GM12872 (cell line): ENCODE results near the gene CLNK.

Source experiments
- TF ChIP-seq, protein P1 (sequence below): IDR thresholded peaks from 3 replicates; pipeline ENCODE4 v1.5.1; 2011; ENCODE audit warnings: low read depth, mild to moderate bottlenecking, low read length, moderate library complexity; ENCODE audit not compliant: insufficient read depth

Gene CLNK

DNA sequence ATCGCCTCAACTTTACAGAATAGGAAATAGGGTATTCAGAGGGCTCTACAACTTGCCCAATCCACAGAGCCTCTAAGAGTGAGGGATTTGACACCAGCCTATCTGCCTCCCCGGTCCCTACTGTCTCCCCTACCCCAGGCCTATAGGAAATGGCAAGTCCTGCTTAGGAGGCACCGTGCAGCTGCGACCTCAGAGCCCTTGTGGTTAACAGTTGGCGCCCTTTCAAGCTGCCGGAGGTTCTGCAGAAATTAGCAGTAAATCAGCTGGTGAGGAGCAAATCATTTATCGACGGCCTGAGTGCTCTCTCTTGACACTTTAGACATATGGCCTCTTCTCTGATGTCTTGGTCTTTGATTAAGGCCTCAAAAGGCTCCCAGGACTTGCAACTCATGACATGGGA is 96.9 kb downstream of the CLNK start:
- TF ChIP-seq, protein P1, sequence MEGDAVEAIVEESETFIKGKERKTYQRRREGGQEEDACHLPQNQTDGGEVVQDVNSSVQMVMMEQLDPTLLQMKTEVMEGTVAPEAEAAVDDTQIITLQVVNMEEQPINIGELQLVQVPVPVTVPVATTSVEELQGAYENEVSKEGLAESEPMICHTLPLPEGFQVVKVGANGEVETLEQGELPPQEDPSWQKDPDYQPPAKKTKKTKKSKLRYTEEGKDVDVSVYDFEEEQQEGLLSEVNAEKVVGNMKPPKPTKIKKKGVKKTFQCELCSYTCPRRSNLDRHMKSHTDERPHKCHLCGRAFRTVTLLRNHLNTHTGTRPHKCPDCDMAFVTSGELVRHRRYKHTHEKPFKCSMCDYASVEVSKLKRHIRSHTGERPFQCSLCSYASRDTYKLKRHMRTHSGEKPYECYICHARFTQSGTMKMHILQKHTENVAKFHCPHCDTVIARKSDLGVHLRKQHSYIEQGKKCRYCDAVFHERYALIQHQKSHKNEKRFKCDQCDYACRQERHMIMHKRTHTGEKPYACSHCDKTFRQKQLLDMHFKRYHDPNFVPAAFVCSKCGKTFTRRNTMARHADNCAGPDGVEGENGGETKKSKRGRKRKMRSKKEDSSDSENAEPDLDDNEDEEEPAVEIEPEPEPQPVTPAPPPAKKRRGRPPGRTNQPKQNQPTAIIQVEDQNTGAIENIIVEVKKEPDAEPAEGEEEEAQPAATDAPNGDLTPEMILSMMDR, result no peak

DNA sequence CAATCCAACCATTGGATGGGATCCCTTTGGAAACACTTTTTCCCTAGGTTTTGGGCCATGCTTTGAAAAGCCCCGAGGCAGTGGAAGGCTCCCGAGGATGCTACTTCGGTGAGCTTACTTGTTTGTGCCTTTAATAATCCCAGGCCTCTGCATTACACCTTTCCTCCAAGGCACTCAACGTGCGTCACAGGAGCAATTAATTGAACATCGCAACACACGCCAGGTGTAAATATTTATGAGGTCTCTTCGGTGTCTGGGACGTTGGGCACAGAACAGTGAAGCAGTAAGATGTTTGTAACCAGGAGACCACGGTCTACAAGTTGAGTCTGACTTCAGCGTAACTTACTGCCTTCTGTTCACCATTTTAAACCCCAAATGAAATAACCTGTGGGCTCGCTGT is 97.3 kb downstream of the CLNK start:
- TF ChIP-seq, protein P1, result no peak

DNA sequence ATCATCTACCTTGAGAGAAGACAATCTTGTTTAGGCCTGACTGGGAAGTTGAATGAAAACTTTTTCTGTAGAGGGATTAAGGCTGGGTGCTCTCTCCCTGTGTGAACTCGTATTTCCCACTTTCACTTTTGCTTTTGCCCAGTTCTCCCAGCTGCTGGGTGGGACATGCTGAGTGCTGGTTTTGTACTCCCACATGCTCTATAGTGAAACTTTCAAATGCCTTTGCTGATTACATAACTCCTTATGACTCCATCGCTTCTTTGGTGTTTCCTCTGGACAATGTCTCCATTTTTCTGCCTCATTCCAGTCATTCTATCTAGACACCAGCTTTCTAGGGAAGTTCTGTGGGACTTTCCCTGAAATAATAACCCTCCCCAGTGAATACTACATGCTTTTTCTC is 100.5 kb downstream of the CLNK start:
- TF ChIP-seq, protein P1, result no peak

DNA sequence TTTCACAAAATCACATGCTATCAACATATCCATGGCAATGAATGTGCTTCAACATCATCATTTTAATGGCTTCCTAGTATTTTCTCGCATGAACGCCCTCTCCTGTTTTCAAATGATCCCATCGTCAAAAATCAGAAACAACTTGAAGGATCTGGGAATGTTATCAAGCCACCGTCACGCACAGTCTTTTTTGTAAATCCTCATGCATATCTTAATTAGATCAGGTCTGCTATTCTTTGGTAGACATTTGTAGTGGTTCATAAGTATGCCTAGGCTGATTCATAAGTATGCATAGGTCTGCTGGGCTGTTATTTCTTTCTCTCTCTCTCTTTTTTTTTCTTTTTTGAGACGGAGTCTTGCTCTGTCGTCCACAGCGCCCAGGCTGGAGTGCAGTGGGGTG is 101.6 kb downstream of the CLNK start:
- TF ChIP-seq, protein P1, result no peak

DNA sequence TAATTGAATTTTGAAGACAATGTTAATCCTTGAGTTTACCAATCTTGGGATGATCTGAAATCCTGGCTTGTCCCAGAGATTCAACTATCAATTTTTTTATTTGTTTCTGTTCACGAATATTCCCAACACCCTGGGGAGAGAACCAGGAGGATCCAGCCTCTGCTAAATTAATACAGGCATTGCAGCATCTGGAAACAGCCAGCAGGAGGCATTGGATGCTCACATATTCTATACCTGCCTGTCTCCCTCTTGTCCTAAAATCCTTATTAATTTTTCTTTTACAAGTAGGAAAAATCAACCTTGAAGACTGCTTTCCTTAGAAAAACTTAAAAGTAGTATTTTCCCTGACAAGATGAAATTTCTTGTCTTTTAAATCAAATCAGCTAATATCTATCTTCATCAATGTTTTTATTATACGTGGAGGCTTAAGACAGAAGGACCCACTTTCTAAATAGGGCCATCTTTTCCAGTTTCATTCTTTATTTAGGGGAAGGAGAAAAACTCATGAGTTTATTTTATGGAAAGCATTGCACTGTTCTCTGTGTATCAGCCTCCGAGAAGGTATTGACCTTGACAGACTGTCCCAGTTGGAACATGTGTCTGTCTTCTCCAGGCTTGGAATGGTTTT is 102.4 kb downstream of the CLNK start:
- TF ChIP-seq, protein P1, result peak; percentile 82

DNA sequence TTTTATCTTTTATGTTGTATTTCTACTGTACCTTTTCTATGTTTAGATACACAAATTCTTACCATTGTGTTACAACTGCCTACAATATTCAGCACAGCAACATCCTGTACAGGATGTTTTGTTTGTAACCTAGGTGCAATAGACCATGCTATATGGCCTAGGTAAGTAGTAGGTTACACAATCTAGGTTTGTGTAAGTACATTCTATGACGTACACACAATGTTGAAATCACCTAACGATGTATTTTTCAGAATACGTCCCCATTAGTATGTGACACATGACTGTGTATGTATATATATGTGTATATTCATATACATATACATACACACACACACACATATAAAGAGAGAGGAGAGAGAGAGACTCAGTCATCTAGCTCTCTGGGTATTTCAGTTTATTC is 103.5 kb downstream of the CLNK start:
- TF ChIP-seq, protein P1, result no peak

DNA sequence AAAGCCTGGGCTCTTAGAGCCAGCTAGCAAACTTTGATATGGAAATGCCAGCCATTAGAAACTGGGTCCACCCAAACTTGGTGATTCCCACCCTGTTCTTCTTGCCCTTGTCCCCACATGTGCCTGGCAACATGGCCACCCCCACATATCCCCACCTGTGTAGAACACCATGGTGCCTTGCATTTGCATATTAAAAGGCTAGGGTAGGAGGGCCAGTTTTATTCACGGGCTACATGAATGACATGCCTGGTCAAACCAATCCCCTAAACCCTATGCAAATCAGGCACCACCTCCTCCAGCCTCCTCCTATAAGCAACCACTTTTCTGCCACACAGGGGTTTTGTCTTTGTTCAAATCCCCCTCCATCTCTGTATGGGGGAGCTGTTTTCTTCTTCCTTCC is 104.9 kb downstream of the CLNK start:
- TF ChIP-seq, protein P1, result no peak
